ENCODE results near the gene GABRG3.

DNA sequence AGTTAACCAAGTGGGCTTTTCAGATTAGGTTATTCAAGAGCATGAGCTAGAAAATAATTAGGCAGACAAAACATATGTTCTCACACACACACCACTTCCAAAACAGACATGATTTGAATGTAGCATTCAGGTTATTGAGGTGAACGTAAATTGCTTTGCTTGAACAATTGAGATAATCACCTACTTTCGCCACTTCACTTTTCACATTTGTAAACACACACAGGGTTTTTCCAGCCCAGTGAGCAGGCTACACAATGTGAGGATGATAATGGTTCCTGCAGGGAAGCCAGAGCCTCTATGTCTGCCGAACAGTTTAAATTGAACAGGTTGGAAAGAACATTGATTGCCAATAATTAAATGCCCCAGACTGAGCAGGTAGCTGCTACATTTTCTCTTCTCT is 567.3 kb downstream of the GABRG3 start:
- TF ChIP-seq, protein P1, sequence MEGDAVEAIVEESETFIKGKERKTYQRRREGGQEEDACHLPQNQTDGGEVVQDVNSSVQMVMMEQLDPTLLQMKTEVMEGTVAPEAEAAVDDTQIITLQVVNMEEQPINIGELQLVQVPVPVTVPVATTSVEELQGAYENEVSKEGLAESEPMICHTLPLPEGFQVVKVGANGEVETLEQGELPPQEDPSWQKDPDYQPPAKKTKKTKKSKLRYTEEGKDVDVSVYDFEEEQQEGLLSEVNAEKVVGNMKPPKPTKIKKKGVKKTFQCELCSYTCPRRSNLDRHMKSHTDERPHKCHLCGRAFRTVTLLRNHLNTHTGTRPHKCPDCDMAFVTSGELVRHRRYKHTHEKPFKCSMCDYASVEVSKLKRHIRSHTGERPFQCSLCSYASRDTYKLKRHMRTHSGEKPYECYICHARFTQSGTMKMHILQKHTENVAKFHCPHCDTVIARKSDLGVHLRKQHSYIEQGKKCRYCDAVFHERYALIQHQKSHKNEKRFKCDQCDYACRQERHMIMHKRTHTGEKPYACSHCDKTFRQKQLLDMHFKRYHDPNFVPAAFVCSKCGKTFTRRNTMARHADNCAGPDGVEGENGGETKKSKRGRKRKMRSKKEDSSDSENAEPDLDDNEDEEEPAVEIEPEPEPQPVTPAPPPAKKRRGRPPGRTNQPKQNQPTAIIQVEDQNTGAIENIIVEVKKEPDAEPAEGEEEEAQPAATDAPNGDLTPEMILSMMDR (IDR thresholded peaks at IDR 0.05; ENCODE audit: low read depth, low read length, missing input control) = no peak
- TF ChIP-seq, protein P2, sequence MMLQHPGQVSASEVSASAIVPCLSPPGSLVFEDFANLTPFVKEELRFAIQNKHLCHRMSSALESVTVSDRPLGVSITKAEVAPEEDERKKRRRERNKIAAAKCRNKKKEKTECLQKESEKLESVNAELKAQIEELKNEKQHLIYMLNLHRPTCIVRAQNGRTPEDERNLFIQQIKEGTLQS (IDR thresholded peaks at IDR 0.05) = no peak
- TF ChIP-seq RAD21 (IDR thresholded peaks at IDR 0.05) (no peak), YY1 (IDR thresholded peaks at IDR 0.05) (no peak), TAF1 (conservative IDR thresholded peaks at IDR 0.05) (no peak), EGR1 (IDR thresholded peaks at IDR 0.05; ENCODE audit: low read depth in 2 of 2) (no peak), FOXA1 (IDR thresholded peaks at IDR 0.05) (no peak), SP1 (IDR thresholded peaks at IDR 0.05) (no peak), FOXA2 (IDR thresholded peaks at IDR 0.05) (no peak), RXRA (IDR thresholded peaks at IDR 0.05) (no peak), JUND (IDR thresholded peaks at IDR 0.05) (no peak)
- TF ChIP-seq, protein P3, sequence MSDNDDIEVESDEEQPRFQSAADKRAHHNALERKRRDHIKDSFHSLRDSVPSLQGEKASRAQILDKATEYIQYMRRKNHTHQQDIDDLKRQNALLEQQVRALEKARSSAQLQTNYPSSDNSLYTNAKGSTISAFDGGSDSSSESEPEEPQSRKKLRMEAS (IDR thresholded peaks at IDR 0.05) = no peak
- TF ChIP-seq, protein P4, sequence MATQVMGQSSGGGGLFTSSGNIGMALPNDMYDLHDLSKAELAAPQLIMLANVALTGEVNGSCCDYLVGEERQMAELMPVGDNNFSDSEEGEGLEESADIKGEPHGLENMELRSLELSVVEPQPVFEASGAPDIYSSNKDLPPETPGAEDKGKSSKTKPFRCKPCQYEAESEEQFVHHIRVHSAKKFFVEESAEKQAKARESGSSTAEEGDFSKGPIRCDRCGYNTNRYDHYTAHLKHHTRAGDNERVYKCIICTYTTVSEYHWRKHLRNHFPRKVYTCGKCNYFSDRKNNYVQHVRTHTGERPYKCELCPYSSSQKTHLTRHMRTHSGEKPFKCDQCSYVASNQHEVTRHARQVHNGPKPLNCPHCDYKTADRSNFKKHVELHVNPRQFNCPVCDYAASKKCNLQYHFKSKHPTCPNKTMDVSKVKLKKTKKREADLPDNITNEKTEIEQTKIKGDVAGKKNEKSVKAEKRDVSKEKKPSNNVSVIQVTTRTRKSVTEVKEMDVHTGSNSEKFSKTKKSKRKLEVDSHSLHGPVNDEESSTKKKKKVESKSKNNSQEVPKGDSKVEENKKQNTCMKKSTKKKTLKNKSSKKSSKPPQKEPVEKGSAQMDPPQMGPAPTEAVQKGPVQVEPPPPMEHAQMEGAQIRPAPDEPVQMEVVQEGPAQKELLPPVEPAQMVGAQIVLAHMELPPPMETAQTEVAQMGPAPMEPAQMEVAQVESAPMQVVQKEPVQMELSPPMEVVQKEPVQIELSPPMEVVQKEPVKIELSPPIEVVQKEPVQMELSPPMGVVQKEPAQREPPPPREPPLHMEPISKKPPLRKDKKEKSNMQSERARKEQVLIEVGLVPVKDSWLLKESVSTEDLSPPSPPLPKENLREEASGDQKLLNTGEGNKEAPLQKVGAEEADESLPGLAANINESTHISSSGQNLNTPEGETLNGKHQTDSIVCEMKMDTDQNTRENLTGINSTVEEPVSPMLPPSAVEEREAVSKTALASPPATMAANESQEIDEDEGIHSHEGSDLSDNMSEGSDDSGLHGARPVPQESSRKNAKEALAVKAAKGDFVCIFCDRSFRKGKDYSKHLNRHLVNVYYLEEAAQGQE (IDR thresholded peaks at IDR 0.05) = no peak

Data from liver (tissue), 3 donors.